HG02840 (cell line): Measurements from ENCODE around the gene HIC2.
"Not testable (repeated sequence)": the region's sequence is repeated elsewhere in the genome, so short reads cannot be mapped to it uniquely, and the experiment has no call there.

Experiments used
- ATAC-seq: cut with Tn5 transposase; IDR thresholded peaks from one replicate; pipeline ENCODE4 v1.9.1; 2021; ENCODE audit warnings: mild to moderate bottlenecking, moderate library complexity, moderate number of reproducible peaks; ENCODE audit not compliant: unreplicated experiment, low FRiP score

Gene HIC2

GRCh38 chr22:21417227-21417746 lies at the start of gene HIC2:
TSS of gene HIC2 (plus strand) at chr22:21417371. CDS start at chr22:21442832, 25,461 bp downstream.
- ATAC-seq, result peak; percentile 64

GRCh38 chr22:21368603-21369310 lies 48.4 kb upstream of the HIC2 start:
- not testable (repeated sequence) for ATAC-seq

GRCh38 chr22:21375880-21376279 lies 41.3 kb upstream of the HIC2 start:
- not testable (repeated sequence) for ATAC-seq

GRCh38 chr22:21383701-21384467 lies 33.3 kb upstream of the HIC2 start, which contains the start of gene RIMBP3B:
TSS of gene RIMBP3B (plus strand) at chr22:21383751. CDS start at chr22:21383859, 108 bp downstream.
- ATAC-seq, result not testable (repeated sequence)

- ATAC-seq, result not testable (repeated sequence)
Observed at GRCh38 chr22:21384468-21385357, 32.5 kb upstream of the HIC2 start.

- not testable (repeated sequence) for ATAC-seq
Observed at GRCh38 chr22:21389480-21389879, 27.7 kb upstream of the HIC2 start.

- ATAC-seq, result not testable (repeated sequence)
Observed at GRCh38 chr22:21390013-21390412, 27.2 kb upstream of the HIC2 start.

- not testable (repeated sequence) for ATAC-seq
Observed at GRCh38 chr22:21394613-21395012, 22.6 kb upstream of the HIC2 start.

- not testable (repeated sequence) for ATAC-seq
Observed at GRCh38 chr22:21401197-21401969, 15.8 kb upstream of the HIC2 start.

GRCh38 chr22:21402763-21403314 lies 14.3 kb upstream of the HIC2 start:
- not testable (repeated sequence) for ATAC-seq

- ATAC-seq, result not testable (repeated sequence)
Observed at GRCh38 chr22:21407139-21407538, 10.0 kb upstream of the HIC2 start.

GRCh38 chr22:21407792-21408191 lies 9.4 kb upstream of the HIC2 start:
- not testable (repeated sequence) for ATAC-seq

GRCh38 chr22:21416375-21416774 lies 796 bp upstream of the HIC2 start:
- ATAC-seq, result not testable (repeated sequence)

- ATAC-seq, result not testable (repeated sequence)
Observed at GRCh38 chr22:21417853-21418252, 682 bp downstream of the HIC2 start.

GRCh38 chr22:21418974-21419638 lies 1.9 kb downstream of the HIC2 start:
- ATAC-seq, result not testable (repeated sequence)

- not testable (repeated sequence) for ATAC-seq
Observed at GRCh38 chr22:21420180-21420763, 3.1 kb downstream of the HIC2 start.

GRCh38 chr22:21424084-21424709 lies 7.0 kb downstream of the HIC2 start:
- ATAC-seq, result not testable (repeated sequence)
